ENCODE measurements around the gene FRAT1.

GRCh38 chr10:97331153-97331703 is 12.2 kb downstream of the FRAT1 start:
- no peak for TF ChIP-seq POLR2A (IDR thresholded peaks at IDR 0.05)
- no peak for TF ChIP-seq CTCF (IDR thresholded peaks at IDR 0.05)
